ENCODE results near the gene STX12.

GRCh38 chr1:27807385-27807784 is 34.4 kb downstream of the STX12 start:
- no peak for TF ChIP-seq EZH2 (IDR thresholded peaks at IDR 0.05; ENCODE audit: insufficient read depth, poor library complexity, severe bottlenecking)
- no peak for TF ChIP-seq EZH2phosphoT487 (IDR thresholded peaks at IDR 0.05; ENCODE audit: insufficient read depth, low read depth)
